GM13976 (cell line): Measurements from ENCODE around the gene TINAGL1.

ENCODE experiments used
- DNase-seq: peaks from one replicate; pipeline ENCODE4 v3.0.0; 2012; ENCODE audit warnings: low spot score
- in situ Hi-C: fragments of 300-500 bp; cut with MboI; formaldehyde crosslinking; loops from one replicate; pipeline ENCODE4 v1.12.0; 2022; ENCODE audit warnings: low sequenced_read_pairs, mixed read lengths, inconsistent platforms; ENCODE audit not compliant: unreplicated experiment
- TF ChIP-seq, protein P1 (sequence below): IDR thresholded peaks from 2 replicates; pipeline ENCODE4 v1.5.1; 2012; ENCODE audit warnings: borderline replicate concordance, mild to moderate bottlenecking; ENCODE audit not compliant: insufficient read depth; ENCODE audit errors: extremely low read depth, missing control alignments, control extremely low read depth

Gene TINAGL1

DNA sequence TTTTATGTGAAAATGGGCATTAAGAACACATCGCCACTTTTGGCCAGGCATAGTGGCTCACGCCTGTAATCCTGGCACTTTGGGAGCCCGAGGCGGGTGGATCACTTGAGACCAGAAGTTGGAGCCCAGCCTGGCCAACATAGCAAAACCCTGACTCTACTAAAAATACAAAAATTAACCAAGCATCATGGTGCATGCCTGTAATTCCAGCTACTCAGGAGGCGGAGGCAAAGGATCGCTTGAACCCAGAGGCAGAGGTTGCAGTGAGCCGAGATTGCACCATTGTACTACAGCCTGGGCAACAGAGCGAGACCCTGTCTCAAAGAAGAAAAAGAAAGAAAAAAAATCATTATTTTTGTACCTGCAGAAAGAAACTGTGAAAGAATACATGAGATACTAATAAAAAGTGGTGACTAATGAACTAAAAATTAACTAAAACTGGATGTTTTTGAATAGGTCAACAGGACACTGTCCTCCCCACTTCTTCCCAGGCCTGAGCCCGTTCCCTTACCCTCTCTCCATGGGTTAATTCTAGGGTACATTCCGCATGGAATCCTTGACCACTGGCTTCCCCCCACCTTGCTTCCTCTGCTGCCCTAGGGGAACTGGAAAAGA, 8.3 kb upstream of the TINAGL1 start:
- in situ Hi-C loops, result loop anchor here (10.0 kb wide), 1 partner anchor 47 kb away; the partner anchor contains the start of gene HCRTR1
- TF ChIP-seq, protein P1, sequence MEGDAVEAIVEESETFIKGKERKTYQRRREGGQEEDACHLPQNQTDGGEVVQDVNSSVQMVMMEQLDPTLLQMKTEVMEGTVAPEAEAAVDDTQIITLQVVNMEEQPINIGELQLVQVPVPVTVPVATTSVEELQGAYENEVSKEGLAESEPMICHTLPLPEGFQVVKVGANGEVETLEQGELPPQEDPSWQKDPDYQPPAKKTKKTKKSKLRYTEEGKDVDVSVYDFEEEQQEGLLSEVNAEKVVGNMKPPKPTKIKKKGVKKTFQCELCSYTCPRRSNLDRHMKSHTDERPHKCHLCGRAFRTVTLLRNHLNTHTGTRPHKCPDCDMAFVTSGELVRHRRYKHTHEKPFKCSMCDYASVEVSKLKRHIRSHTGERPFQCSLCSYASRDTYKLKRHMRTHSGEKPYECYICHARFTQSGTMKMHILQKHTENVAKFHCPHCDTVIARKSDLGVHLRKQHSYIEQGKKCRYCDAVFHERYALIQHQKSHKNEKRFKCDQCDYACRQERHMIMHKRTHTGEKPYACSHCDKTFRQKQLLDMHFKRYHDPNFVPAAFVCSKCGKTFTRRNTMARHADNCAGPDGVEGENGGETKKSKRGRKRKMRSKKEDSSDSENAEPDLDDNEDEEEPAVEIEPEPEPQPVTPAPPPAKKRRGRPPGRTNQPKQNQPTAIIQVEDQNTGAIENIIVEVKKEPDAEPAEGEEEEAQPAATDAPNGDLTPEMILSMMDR, result no peak
- peak; percentile 3 for DNase-seq

DNA sequence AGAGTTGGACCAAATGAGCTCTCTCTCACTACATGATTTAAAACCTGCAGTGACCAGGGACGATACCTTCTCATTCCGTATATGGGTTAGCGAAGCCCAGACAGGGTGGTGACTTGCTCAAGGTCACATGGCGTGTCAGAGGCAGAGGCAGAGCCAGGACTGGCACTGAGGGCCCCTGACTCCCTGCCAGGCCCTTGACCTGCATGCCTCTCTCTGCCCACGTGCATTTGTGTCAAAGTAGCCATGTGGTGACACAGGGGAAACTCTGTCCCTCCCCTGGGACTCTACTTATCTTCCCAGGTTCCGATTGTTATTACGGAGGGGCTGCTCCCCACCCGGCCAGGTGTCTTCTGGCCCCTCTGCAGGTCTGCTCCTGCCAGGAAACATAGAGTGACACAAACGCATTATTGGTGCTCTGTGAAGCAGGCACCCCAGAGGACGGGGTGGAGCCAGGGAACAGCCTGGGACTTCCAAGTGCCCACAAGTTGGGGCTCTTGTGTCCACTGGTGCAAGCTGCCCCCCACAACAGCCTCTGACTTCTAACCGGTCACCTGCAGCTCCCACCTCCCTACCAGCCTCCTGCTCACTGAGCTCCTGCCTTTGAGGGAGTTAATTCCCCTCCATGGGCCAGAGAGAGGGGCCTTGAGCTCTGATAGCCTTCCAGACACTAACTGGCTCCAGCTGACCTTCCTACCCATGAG, 7.3 kb upstream of the TINAGL1 start:
- TF ChIP-seq, protein P1, result no peak
- in situ Hi-C loops, result loop anchor here (10.0 kb wide), 1 partner anchor 46 kb away; the partner anchor contains the start of gene HCRTR1

DNA sequence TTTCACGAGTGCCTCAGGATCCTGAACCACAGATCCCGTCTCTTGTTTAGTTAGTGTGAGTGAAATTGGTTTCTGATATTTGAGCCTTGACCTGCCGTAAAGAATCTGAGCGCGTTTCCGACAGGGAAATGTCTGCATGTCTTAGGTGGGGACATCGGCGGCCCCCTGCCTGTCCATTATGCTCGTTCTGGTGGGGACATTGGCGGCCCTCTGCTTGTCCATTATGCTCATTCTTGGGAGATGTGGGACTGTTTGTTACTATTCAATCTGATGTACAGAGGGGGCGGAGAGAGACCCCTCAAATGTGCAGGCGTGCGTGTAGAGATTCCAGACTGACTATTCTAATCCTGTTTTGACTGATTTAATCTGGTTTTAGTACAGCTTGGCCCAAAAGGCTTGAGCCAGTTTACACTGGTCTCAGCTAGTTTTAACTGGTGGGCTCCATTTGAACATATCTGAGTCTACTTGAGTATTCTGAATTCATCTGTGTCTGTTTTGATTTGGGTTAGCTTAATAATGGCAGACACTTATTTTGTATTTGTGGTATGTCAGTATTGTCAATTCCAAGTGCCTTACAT, 6.6 kb upstream of the TINAGL1 start:
- TF ChIP-seq, protein P1, result no peak
- in situ Hi-C loops, result loop anchor here (10.0 kb wide), 1 partner anchor 45 kb away; the partner anchor contains the start of gene HCRTR1
- no peak for DNase-seq

More for the DNA sequence above, 7.3 kb upstream of the TINAGL1 start:
- DNase-seq, result peak; percentile 7

DNA sequence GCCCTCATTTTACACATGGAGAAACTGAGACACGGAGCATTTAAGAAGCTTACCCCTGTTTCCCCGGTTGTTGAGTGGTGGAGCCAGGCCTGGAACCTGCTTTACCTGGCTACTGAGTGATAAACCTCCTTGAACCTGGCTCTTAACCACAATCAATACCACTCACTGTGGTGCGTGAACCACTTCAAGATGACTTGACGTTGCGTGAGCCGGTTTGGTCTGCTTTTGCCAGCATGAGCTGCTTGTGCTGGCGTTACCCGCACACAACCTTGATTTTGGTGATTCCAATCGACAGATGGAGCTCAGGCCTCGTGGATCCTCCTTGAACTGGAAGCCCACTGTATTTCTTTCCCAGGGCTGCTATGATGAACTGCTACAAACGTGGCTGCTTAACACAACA, 6.1 kb upstream of the TINAGL1 start:
- DNase-seq, result no peak
- in situ Hi-C loops, result no loop called here
- TF ChIP-seq, protein P1, result no peak

DNA sequence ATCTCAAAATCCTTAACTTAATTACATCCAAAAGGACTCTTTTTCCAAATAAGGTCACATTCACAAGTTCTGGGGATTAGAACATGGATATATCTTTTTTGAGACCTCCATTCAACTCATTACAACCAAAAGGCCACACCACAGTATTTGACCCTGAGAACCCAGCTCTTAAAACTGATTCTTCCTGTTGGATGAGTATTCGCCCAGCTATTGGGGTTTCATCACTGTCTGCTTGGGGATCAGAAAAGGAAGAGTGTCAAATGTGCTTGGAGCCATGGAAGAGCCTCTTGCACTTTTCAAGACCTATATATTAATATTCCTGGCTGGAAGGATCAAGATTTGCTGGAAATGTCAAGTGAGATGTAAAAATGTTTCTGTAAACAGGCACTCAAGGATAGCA, 5.4 kb upstream of the TINAGL1 start:
- TF ChIP-seq, protein P1, result no peak
- in situ Hi-C loops, result no loop called here
- DNase-seq, result no peak

DNA sequence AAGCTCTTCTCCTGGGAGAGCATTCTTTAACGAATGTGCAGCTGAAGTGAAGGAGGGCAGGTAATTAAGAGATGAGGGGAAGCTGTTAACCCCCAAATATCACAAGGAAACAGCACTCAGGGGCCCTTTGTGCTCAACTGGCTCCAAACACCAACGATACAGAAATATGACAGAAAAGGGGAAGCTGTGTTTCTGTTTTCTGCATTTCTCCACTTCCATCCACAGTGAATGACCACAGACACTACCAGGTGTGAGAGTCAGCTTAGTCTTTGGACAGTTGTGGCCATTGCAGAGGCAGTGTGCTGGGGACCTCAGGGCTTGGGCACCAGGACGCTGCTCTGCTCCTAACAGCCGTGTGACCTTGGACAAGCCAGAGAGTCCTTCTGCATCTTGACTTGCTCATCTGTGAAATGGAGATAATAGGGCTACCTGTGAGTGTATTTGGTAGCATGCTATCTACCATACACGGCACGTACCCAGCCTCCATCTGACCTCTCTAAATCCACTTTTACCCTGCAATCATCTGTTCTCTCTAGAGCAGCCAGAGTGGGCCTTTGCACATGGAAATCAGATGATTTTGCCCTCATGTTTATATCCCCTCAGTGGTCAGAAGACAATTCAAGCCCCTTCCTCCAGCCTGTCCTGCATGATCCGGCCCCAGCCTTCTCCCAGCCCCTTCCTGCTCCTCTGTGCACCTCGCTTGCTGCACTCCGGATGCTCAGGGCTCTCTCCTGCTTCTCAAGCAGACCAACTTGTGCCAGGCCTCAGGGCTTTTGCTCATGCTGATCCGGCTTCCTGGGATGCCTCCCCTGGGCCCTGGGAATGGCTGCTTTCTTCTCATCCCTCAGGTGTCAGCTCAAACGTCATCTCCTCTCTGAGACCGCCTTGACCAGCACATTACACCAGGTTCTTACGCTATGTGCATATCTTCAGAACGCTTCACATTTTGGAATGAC, 4.7 kb upstream of the TINAGL1 start:
- DNase-seq, result peak; percentile 4
- in situ Hi-C loops, result no loop called here
- TF ChIP-seq, protein P1, result no peak
